Dermis blood vessel endothelial cell (primary cell): ENCODE results near the gene COL5A1. TPM values are rescaled to one million over a fixed set of nuclear protein-coding genes. Genes with fewer than 3 reads are reported as not detected.
"Not testable (repeated sequence)": the region's sequence is repeated elsewhere in the genome, so short reads cannot be mapped to it uniquely, and the experiment has no call there.

Source experiments
- DNase-seq: peaks from one replicate; pipeline ENCODE4 v3.0.0; 2010
- total RNA-seq: library from RNA; depleted of rRNA; stranded (reverse); fragments of >200 nt; gene quantifications from 2 replicates; pipeline ENCODE4 v1.2.3, GENCODE V29; 2014

COL5A1 gene
- total RNA-seq, 1 donor from 2014 or later = 9.5 TPM

- DNase-seq = no peak
These were observed 38.2 kb downstream of the COL5A1 start for GRCh38 chr9:134679616-134680392.

- DNase-seq = no peak
These were observed 38.9 kb downstream of the COL5A1 start for GRCh38 chr9:134680393-134681060.

- no peak for DNase-seq
These were observed 39.6 kb downstream of the COL5A1 start for GRCh38 chr9:134681061-134681661.

- no peak for DNase-seq
These were observed 40.4 kb downstream of the COL5A1 start for GRCh38 chr9:134682026-134682425.

- DNase-seq = no peak
These were observed 41.2 kb downstream of the COL5A1 start for GRCh38 chr9:134682651-134683364.

- DNase-seq = no peak
These were observed 42.2 kb downstream of the COL5A1 start for GRCh38 chr9:134683714-134684374.

- DNase-seq = no peak
These were observed 42.7 kb downstream of the COL5A1 start for GRCh38 chr9:134684375-134684723.

- not testable (repeated sequence) for DNase-seq
These were observed 43.3 kb downstream of the COL5A1 start for GRCh38 chr9:134684941-134685340.

GRCh38 chr9:134685784-134686183 is 44.2 kb downstream of the COL5A1 start:
- no peak for DNase-seq

- no peak for DNase-seq
These were observed 45.3 kb downstream of the COL5A1 start for GRCh38 chr9:134686896-134687295.

- DNase-seq = no peak
These were observed 46.0 kb downstream of the COL5A1 start for GRCh38 chr9:134687556-134687955.

- DNase-seq = no peak
These were observed 46.6 kb downstream of the COL5A1 start for GRCh38 chr9:134688231-134688630.

GRCh38 chr9:134688661-134689320 is 47.2 kb downstream of the COL5A1 start:
- DNase-seq = no peak

- peak; percentile 82 for DNase-seq
These were observed 47.9 kb downstream of the COL5A1 start for GRCh38 chr9:134689321-134690181.

- DNase-seq = no peak
These were observed 48.7 kb downstream of the COL5A1 start for GRCh38 chr9:134690301-134690751.

GRCh38 chr9:134690946-134691694 is 49.5 kb downstream of the COL5A1 start:
- no peak for DNase-seq

GRCh38 chr9:134691695-134692572 is 50.3 kb downstream of the COL5A1 start:
- DNase-seq = no peak

GRCh38 chr9:134692573-134692860 is 50.9 kb downstream of the COL5A1 start:
- no peak for DNase-seq

GRCh38 chr9:134693011-134693410 is 51.4 kb downstream of the COL5A1 start:
- peak; percentile 16 for DNase-seq
